ENCODE measurements around the gene SMIM29. TPM values are rescaled to one million over a fixed set of nuclear protein-coding genes. Genes with fewer than 3 reads are reported as not detected.
A peak's percentile ranks its signal among the peaks of the same experiment; 100 is the strongest.

SMIM29 gene
- total and polyA plus RNA-seq, 2 donors (not counting 1 experiment from before 2014, with no cell fraction given), result 43.6 to 106 TPM

DNA sequence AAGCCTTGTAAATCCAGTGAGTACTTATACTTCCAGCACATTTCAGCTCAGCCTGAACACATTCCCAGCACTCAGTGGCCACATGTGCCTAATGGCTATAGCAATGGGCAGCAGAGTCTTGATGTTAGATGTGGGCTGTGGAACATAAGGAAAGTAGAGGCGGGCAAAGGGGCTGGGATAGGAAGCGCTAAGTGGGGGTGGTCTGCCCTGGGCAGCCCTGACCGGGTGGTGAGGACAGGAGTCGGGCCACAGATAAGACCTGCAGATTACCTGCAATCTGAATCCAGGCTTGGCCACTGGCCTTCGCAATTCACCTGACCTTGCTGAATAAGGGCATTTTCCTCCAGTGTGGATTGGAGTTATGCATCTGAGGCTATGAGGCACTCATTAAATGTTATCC lies 23.3 kb downstream of the SMIM29 start:
- ChIA-PET CTCF (interaction anchor here (2.9 kb wide), 1 partner anchor 29 kb away, joined by 20 read pairs; no protein-coding TSS in a partner anchor), POLR2A (no interaction called here)
- H3K4me3 ChIP-seq (ENCODE audit: control extremely low read depth in 1 of 5, extremely low read depth in 1 of 5, insufficient read depth in 1 of 5, low read depth in 2 of 5, low read length in 4 of 5), result no peak overlapping the region
- H2AFZ ChIP-seq (ENCODE audit: insufficient read depth, low read depth, low read length, poor library complexity, severe bottlenecking), result no peak overlapping the region
- H3K4me2 ChIP-seq (replicated peaks; ENCODE audit: low read depth, low read length, poor library complexity, severe bottlenecking), result no peak overlapping the region
- no peaks in the 10 kb centered on the region for H3K27me3 Mint-ChIP-seq
- H3K9ac ChIP-seq (ENCODE audit: low read length), result no peak overlapping the region
- H3K36me3 ChIP-seq (replicated peaks in 1 of 2; ENCODE audit: control extremely low read depth in 1 of 2, control insufficient read depth in 1 of 2, extremely low read depth in 1 of 2, insufficient read depth in 2 of 2, low read length in 1 of 2), result no peaks in the 10 kb centered on the region
- H3K4me3 Mint-ChIP-seq, result peak overlapping the region; percentile 10
- 100% methylated on average over 4 of the region's 5 CpGs for WGBS (ENCODE audit: insufficient coverage)
- H3K4me1 Mint-ChIP-seq, result peaks cover 42% of the 10 kb centered on the region
- peaks cover 0 to 2% (median 0%) of the 10 kb centered on the region in 3 donors for H3K9me3 ChIP-seq (ENCODE audit: control extremely low read depth in 1 of 3, control insufficient read depth in 2 of 3, insufficient read depth in 1 of 3, low read length in 2 of 3)
- ATAC-seq (ENCODE audit: low read depth), result no peak
- H3K27ac ChIP-seq (ENCODE audit: low read length in 2 of 2), result peak overlapping the region in 1 of 2 donors; percentile 45
- H3K9me3 Mint-ChIP-seq (ENCODE audit: insufficient read depth), result no peaks in the 10 kb centered on the region
- intact Hi-C loops (cut with micrococcal nuclease), result loop anchor here (2.0 kb wide), 1 partner anchor 29 kb away; no protein-coding TSS in a partner anchor
- peak overlapping the region; percentile 6 for H3K27ac Mint-ChIP-seq
- no peaks in the 10 kb centered on the region for H4K20me1 ChIP-seq (ENCODE audit: control insufficient read depth, insufficient read depth, low read length, poor library complexity, severe bottlenecking)
- no peaks in the 10 kb centered on the region for H3K79me2 ChIP-seq (ENCODE audit: control insufficient read depth, insufficient read depth, low read length)
- no peak for TF ChIP-seq EZH2 (IDR thresholded peaks at IDR 0.05; ENCODE audit: borderline replicate concordance, insufficient read depth, low read depth, low read length, poor library complexity, severe bottlenecking)
- TF ChIP-seq, protein P1, sequence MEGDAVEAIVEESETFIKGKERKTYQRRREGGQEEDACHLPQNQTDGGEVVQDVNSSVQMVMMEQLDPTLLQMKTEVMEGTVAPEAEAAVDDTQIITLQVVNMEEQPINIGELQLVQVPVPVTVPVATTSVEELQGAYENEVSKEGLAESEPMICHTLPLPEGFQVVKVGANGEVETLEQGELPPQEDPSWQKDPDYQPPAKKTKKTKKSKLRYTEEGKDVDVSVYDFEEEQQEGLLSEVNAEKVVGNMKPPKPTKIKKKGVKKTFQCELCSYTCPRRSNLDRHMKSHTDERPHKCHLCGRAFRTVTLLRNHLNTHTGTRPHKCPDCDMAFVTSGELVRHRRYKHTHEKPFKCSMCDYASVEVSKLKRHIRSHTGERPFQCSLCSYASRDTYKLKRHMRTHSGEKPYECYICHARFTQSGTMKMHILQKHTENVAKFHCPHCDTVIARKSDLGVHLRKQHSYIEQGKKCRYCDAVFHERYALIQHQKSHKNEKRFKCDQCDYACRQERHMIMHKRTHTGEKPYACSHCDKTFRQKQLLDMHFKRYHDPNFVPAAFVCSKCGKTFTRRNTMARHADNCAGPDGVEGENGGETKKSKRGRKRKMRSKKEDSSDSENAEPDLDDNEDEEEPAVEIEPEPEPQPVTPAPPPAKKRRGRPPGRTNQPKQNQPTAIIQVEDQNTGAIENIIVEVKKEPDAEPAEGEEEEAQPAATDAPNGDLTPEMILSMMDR (IDR thresholded peaks at IDR 0.05), result no peak
- H3K4me1 ChIP-seq (ENCODE audit: control insufficient read depth in 2 of 2, insufficient read depth in 2 of 2, low read length in 2 of 2), result peaks cover 30 to 38% of the 10 kb centered on the region in 2 donors
- no peaks in the 10 kb centered on the region for H3K27me3 ChIP-seq (replicated peaks in 1 of 4; ENCODE audit: control extremely low read depth in 1 of 4, control insufficient read depth in 3 of 4, insufficient read depth in 4 of 4, low read length in 3 of 4)
- no peak for DNase-seq
